GM18867 (cell line): ENCODE results near the gene XXYLT1.

Source experiments
- ATAC-seq: cut with Tn5 transposase; IDR thresholded peaks from one replicate; pipeline ENCODE4 v1.9.1; 2021; ENCODE audit warnings: mild to moderate bottlenecking, moderate library complexity; ENCODE audit not compliant: unreplicated experiment

XXYLT1 gene

DNA sequence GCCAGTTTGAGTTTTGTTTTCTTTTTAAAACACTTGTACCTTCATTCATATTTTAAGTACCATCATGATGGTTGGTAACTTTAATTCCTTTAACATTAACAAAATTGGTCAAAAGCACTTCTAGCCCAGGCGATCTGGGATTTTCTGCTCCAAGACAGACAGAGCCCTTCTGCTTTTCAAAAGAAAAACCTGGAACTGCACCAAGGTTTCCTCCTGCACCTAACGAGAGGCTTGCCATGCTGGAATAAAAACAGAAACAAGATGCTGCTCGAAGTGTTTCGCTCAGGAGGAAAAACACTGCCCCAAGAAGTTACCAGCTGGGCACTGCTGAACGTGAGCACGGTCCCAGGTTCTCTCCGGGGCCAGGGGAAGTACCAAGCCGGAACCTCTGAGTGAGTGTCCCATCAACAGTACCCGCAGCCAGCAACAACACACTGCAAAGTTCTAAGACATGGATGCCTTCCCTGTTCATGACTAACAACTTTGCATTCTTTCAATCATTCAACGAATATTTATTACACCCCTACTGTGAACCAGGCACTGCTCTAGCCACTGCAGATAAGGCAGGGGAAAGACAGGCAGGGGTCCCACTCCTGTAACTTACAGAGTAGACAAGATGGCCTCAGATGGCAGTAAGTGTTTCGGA, 98.8 kb downstream of the XXYLT1 start:
- ATAC-seq, result no peak

DNA sequence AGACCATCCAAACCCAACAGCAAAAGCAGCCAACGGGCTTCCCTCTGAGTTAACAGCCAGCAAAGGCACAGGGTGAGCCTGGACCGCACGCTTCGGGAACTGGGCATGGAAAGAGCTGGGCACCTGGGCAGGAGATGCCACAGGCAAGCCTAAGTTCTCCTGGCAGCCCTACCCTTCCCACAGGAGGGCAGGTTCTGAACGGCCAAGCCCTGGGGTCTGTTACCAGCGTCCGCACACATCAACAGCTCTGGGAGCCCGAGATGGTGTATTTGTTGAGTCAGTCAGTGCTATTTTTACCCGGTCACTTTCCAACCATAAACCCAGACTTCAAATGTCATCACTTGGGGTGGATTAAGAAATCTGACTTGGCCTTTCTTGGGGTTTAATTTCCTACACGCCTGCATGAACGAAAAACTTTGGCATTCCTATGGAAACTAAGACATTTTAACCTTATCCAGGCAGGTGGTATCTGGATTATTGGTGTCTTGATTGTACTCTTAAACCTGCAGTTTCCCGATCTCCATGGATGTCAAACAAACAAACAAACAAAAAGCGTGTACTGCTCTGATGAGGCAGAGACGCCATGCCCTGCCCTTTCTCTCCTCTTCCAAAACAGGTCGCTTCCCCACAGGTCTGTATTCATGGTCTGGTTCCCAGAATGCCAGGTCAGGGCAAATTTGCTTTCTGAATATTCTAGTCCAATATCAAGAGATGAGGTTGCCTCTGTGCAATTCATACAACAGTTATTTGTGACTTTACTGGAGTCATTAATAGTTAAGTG, 99.7 kb downstream of the XXYLT1 start:
- no peak for ATAC-seq

DNA sequence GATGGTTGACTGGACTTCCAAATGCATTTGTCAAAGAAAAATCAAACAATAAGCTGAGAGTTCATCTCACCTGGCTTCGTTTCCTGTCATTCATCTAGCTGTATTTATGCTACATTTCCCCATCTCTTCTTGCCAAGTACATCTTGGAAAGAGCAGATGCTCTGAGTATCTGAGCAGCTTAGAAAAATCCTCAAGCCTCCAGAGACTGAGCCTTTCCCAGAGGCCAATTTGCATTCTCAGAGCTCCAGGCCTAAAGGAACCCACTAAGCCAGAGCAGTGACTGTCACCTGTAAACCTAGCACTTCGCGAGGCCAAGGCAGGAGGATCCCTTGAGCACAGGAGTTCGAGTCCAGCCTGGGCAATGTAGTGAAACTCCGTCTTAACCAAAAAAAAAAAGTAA, 100.5 kb downstream of the XXYLT1 start:
- ATAC-seq, result no peak

DNA sequence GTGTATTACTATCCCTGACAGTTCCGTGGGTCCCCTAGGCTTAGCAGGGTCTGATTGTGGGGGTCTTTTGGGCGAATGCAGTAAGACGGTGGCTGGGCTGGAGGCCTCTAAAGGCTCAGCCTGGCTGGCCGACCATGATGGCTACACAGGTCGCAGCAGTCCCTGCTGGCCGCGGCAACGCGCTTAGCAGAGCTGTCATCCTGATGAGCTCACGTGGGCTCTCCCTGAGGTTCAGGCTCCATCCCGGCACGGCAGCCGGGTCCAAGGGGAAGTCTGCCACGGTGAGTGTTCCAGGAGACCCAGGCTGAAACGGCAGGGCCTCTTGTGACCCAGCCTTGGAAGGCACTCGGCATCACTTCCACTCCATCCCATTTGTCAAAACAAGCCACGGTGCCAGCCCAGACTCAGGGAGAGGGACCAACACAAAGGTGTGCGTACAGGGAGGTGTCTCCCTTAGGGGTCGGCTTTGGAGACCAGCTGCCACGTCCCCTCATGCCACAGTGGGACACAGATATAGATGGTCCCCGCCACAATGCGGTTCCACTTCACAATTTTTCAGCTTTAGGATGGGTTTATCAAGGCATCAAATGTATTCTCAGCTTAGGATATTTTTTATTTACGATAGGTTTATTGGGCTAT, 101.8 kb downstream of the XXYLT1 start:
- no peak for ATAC-seq

DNA sequence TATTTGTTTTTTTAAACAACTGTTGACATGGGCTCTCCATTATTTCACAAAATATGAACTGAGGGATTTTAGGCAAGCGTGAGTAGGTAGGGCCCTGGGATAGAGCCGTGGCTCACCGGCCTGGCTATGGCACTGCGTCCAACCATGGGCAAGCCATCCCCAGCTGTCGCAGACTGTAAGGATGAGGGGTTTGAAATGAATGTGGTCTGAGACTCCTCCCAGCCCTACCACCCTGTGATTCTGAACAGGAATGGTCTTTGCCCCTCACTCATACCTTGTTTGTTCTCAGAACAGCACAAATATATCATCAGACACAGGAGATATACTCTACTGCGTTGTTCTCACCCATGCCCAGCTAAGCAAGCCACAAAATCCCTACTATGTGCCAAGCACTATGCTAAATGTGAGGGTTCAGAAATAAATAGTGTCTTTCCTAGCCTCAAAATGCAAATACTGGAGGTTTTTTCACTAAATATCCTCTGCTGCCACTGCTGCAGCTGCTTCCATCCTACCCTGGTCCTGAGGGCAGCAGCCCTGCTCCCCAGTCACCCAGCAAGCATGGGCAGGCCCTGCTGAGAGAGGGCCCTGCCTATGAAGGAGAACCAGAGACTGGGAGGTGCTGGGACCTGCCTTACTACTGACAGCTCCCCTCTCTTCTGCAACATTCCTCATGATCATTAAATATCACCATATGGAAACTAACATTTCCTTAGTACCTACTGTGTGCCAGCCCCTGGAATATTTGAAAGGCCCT, 102.8 kb downstream of the XXYLT1 start:
- no peak for ATAC-seq

DNA sequence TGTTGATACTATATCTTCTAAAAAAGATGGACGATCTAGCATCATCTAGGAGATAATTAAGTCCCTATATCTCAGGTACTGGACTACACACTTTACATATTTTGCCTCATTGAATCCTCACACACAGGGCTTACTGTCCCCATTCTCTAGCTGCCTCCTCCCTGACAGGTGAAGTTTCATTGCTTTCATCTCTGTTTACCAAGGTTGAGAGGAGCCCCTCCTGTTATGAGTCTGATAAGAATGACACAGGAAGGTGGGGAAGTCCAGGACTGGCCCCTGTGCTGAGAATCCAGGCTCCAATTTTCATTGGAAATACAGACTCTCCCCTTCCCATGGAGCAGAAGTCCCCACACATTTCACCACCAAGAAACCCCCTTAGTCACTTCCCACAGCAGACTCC, 105.2 kb downstream of the XXYLT1 start:
- no peak for ATAC-seq

DNA sequence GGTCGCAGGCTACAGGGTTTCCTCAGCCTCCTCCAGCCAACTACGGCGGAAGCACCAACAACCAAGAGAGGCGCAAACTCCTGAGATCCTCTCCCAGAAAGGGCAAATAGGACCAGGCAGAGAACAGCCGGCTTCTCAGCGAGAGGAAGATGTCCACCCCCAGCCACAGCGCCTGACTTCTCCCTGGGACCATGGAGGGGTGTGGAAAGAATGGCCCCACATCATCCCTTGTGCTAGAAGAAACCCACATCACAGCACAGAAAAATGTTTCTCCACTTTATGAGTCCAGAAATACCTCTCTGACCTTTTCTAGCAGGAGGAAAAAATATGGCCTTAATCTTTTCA, 105.7 kb downstream of the XXYLT1 start:
- ATAC-seq, result no peak

DNA sequence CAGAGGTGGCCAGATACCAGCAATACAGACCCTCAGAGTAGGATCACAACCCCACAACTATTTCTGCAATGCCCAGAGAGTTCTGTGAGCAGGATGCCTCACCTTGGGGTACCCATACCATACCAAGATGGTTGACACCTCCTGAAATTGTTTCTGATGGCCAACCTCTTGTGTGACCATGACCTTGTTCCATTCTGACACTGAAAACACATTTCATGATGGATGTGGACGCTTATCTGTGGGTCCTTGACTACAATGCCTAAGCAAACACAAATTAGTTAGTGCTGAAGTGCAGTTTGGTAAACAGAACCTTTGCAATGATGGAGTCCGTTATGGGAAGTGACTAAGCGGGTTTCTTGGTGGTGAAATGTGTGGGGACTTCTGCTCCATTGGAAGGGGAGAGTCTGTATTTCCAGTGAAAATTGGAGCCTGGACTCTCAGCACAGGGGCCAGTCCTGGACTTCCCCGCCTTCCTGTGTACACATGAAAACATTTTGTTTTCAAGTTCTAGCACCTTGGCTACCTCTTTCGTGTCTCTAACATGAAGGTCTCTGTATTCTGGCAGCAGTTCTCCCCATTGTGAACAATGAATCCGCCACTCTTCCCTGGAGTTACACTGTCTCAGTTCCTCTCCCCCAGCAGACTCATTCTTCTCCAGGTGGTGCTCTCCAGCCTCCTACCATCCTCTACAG, 106.2 kb downstream of the XXYLT1 start:
- ATAC-seq, result no peak

DNA sequence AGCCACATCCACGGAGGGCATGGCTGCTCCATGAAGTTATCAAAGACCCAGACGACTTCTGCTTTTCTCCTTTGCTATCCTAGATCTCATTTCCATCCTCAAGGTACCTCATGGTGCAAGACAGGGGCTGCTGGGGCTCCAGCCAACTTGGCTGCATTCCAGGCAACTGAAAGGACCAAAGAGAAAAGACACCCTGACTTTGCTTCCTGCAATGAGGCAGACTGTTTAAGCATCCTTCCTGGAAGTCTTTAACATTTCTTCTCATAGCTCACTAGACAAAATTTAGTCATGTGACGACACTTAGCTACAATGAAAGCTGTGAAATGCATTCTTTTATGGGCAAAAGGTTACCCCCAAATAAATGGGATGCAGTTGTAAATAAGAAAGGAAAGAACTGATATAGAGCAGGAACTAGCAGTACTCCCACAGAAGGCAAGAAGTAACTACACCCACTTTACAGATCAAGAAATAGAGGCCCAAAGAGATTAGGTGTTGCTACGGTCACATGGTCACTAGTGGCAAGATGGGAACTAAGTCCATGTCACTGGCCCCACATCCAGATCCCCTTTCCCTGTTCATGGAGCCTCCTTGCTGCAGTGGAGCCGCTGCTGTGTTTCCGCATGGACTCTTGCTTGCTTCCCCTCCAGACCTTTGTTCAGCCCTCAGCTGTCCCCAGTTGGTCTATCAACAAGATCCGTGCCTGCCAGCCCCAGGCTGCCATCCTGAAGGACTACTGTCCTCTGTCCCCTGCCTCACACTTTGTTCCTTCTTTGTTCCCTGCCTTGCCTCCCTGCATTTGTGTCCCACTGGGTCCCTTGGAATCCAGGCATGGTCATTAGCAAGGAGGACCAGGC, 107.0 kb downstream of the XXYLT1 start:
- no peak for ATAC-seq

DNA sequence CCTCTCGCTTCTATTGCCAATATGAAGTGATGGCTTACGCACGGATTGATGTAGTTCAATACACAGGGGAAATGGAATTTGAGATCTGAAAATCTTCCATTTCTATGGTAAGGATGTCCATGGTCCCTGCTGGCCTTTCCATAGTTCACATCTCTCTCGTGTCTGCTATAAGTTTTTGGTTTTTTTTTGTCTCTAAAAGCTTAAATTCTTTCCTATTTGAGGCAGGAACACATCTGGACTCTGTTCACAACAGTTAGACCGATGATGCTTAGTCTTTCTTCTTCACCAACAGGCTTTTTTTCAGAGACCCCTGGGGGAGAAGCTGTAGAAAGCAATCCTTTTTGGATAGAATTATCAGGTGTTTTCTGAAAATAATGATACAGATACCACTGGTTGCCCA, 108.1 kb downstream of the XXYLT1 start:
- no peak for ATAC-seq

DNA sequence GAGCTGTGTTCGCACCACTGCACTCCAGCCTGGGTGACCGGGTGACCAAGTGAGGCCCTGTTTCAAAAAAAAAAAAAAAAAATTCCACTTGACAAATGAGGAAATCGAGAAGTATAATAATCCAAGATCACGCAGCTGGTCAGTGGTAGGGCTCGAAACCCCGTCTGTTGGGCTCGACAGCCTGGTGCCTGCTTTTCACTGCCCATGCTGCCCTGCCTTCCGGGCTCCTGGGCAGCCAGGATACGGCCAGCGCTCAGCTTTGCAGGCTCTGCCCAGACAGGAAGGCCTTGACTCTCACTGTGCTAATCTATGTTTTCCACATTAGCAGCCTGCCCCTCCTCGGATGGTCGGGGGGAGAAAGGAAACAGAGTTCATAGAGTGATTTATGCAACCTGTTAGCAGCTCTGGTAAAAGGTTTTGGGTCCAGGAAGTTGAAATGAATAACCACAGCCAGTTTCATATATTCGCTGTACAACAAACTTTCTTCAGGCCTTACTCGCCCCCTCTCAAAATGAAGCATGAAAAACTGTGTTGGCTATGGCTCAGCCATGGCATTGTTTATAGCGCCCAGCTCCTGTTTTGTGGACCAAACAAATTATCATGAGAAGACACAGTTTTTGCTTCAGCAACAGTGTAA, 108.8 kb downstream of the XXYLT1 start:
- no peak for ATAC-seq

DNA sequence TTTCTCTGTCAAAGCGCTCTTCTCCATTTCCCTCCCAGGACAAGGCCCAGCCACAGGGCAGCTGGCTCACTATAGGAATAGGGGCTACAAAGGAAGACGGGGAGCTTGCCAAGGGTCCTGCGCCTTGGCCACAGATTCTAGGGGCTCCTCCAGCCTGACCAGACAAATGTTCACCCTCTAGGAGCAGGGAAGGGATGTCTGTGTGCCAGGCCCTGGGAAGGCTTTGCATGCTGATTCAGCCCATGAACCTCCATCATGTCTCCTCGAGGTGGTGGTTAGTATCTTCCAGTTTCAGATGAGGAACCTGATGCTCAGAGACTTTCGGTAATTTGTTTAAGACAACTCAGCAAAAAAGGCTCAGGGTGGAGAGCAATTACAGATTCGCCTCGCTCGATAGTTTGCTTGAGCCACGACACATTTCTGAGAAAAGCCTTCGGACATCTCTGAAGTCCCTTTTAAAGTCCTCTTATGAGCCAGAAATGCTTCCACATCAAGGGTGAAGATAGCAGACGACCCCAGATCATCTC, 110.0 kb downstream of the XXYLT1 start:
- ATAC-seq, result no peak

DNA sequence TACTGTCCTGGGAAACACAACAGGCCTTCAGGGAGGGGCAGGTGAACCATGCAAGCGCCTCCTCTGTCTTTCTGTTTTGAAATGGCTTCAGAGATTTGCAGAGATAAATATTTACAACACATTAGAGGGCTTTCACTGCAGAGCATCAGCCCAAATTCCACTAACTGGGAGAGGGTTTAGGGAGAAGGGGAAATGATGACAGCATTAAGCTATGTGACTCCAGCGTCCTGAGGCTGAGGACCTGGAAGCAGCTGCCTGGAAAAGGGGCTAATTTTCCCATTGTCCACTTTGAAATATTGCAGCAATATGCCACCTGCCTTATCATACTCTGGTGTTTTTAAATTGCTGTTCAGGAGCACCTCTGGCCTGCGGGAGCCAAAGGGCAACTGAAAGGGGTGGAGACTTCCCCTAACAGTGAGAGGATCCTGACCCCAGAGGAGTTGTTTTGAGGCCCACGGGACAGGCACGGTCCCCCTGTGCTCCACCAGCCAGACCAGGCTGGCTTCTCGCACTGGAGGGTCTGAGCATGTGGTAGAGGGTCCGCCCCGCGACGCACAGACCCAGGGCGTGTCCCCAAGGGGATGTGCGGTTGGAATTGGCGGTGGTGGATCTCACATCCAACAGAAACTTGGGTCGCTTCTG, 110.6 kb downstream of the XXYLT1 start:
- no peak for ATAC-seq

DNA sequence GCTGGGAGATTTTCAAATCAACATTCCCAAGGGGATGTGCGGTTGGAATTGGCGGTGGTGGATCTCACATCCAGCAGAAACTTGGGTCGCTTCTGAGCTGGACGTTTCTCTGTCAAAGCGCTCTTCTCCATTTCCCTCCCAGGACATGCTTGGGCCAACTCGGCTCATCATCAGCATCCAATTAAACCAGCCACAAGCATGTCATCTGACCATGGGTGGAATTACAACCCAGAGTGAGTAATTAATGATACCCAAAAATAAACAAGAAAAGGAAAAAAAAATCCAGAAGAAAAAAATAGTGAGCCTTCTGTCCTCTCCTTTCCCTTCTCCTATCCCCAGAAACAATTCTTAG, 111.2 kb downstream of the XXYLT1 start:
- no peak for ATAC-seq

DNA sequence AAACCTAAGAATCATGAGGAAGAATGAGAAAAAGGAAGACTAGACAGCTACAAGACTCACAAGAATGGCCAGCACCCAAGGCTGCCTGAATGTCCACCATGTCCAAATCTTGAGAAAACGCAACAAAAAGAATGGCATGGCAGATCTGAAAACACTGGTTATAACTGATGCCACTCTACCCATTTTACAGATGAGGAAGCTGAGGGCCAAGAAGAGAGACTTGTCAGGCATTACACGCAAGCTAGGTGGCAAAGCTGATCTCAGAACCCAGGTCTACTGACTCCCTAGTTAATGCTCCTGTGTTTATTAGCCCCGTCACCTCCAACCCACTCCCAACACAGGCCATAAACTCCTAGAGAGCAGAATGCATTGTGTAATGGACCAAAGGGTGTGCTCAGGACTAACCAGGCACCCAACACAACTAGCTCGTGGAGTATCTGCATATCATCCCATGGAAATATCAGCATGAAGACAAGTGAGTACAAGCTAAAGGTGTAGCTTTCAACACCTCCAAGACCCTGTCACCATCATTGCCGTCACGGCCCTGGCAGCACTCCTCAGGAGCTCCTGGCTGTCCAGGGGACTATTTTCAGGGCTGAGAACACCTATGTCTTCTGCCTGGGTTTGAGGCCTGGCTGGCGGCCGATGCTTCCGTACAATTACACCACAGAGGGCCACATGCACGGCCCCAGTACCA, 111.7 kb downstream of the XXYLT1 start:
- ATAC-seq, result no peak

DNA sequence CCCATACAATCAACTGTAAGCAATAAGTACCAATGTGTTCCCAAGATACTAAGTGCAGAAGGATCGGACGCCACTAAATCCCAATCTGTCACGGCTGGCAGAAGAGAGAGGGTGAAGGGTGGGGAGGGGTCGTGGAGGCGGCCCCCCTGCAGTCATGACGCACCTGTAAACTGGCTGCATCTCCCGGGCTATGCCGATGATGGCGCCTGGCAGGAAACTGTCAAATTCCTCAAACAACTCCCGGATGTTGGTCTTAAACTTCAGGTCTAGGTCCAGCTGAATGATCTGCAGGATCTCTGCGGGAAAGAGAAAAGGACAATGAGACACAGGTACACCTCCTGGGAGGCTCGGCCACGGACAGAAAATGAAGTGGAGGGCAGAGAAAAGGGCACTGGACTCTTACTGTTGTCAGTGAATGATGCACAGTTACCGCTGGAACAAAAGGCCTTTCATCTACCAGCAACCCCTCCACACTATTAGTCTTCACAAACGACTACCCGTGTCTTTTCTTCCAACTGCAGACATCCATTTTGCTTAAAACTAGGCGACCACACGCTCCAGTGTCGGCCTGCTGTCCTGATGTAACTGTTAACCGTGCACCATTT, 114.6 kb downstream of the XXYLT1 start:
- ATAC-seq, result no peak

DNA sequence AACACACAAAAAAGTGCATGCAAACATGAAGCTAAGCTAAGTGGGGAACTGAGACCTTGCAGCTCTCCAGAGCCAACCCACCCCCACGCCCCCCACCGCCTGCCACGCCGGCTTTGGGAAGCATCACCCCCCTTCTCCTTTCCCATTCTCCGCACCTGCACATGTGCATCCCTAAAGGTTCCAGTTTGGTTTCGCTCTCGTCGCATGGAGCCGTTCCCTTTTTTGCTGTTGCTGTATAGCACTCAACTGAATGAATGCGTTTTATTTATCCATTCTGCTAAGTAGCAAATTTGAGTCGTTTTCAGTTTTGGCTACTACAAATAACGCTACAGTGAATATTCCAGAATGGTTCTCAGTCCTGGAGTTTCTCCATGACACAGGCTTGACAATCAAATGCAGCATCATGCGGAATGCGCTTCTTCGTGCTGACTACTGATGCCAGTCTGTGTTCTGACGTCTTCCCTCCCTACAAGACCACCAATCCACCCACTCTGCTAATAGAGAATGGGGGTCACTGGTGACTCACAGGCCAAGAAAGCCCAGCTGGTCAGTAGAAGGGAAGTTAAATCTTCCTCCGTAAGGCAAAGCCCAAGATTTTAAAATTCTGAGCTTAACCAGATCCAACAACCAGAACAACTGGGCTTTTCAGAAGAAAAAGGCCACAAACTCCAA, 115.3 kb downstream of the XXYLT1 start:
- ATAC-seq, result no peak
